Putamen (tissue), 1 donor: ENCODE results near the gene ORC2.
"Not testable (repeated sequence)": the region's sequence is repeated elsewhere in the genome, so short reads cannot be mapped to it uniquely, and the experiment has no call there.

Experiments
- DNase-seq: peaks from one replicate; pipeline ENCODE4 v3.0.0-alpha.2; 2016; ENCODE audit warnings: low spot score

ORC2 gene

DNA sequence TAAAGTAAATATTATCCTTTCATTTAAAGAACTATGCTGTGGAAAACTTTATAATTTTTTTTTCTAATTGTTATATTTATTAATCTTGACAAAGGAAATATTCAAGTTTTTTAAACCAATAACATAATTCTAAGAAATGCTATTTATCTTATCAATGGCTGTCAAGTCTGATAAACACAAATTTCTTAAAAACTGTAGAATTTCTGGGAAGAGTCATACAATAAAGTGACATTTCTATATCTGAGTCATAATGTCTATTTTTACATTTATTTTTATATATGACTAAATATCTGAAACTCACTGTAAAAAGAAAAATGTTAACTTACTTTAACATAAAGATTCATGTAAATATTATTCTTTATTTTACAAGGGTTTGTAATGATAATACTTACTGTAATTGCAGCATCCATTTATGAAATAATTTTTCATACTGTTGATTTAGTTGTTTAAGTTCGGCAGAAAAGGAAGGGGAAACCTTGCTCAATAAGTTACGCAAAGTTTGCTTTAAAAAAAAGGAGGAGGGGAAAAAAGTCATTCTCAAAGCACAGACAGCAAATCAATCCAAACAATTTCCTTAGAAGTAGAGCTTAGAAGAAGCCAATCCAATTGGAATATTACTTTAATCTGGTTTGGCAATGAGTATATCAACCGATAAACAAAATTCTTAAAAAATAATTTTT, 32.4 kb downstream of the ORC2 start:
- DNase-seq = no peak

DNA sequence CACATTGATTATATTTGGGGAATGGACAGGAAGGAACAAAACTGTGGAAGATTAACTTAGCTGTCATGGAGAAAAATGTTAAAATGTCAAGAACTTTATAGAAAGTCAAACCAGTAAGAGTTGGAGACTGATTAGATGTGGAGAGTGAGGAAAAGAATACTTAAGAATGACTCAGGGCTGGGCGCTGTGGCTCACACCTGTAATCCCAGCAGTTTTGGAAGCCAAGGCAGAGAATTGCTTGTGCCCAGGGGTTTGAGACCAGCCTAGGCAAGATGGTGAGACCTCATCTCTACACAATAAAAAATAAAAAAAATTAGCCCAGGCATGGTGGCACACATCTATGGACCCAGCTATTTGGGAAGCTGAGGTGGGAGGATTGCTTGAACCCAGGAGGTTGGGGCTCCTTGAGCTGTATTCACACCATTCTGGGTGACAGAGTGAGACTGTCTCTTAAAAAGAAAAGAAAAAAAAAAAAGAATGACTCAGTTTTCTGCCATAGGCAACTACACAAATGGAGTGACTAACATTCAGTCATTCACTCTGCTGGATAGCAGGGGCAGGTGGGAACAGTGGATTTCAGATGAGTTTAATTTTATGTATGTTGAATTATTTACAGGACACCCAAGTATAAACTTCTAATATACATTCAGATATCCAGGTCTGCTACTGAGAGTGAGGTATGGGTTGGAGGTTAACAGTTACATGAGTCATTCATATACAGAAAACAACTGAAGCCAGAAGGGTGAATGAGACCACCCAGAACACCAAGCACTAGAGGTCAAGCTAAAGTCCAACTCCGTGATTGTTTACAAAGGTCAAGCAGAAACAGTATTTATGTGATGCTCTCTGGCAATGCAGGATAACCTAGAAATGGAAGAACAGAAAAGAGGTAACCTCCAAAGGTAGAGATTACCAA, 33.9 kb downstream of the ORC2 start:
- DNase-seq = no peak

DNA sequence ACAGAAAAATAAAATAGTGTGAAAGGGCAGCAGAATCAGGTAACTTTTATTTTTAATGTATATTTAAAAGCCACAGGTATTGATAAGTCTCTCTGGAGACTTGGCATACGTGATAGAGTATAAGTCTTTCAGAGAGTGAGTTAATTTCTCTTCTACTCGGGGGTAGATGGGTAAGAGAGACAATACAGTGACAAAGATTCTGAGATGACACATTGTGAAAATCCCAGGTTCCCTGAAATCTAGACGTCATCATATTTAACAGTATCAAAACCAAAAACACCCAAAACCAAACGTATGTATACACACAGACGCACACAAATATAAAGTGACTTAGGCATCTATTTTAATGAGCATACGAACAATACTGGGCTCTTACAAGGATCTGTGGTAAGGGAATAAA, 41.0 kb downstream of the ORC2 start:
- DNase-seq = no peak

DNA sequence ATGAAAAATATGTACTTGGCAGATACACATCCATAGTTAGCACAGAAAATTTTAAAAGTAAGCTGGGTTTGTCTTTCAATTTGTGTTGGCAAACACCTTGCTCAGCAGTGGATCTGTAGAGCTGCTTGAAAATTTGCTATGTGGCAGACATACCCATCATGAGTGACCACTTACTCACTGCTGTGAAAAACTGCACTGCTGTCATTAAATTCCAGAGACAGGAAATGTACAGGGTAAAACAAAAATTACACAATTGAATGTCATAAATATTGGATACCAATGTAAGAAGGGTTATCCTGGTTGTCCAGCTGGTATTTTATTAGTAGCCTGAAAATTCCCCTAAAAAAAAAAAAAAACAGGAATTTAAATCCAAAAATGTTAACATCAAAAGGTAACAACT, 49.8 kb downstream of the ORC2 start:
- DNase-seq = no peak

DNA sequence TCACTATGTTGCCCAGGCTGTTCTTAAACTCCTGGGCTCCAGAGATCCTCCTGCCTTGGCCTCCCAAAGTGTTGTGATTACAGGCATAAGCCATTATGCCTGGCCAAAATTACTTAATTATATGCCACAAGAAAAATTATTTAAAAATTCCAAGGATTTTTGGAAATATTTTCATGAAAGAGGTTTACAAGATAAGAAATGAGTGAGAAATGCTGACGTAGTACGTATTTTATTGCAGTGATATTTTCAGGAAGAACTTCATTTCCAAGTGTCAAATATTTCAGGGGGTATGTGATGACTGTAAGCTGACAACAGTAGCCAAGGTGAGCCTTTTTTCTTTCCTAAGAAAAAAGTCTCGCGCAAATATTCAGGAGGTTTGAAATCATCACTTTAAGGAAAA, 53.5 kb downstream of the ORC2 start:
- DNase-seq = no peak

DNA sequence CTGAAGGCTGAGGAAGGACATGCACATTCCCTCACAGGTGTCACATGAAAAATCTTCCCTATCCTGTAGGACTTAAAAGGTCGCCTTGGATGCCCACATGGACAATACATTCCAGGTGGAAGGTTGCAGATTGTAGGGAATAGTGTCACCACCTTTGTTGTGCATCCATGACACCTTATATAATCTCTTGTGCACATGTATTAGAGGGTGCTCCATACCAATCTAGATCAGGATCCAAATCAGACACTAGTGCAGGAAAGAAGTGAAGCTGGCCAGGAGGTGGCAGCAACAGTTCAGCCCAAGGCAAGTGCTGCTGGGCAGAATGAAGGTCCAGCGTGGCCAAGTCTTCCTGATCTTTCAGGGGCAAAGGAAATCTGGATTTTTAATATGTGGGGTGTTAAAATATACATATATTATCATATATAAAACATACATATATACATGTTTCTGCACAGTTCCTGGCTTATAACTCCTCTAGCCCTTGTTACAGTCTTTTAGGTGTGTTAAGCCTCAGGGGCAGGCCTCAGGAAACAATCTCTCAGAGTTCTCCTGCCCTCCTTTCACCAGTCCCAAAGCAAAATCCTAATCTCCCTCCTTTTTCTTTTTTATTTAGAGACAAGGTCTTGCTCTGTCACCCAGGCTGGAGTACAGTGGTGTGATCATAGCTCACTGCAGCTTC, 57.7 kb downstream of the ORC2 start:
- DNase-seq = peak; percentile 66

GRCh38 chr2:200901459-200902072, 61.9 kb downstream of the ORC2 start:
- peak; percentile 59 for DNase-seq

- no peak for DNase-seq
Measured at GRCh38 chr2:200899482-200899881, 64.0 kb downstream of the ORC2 start.

- peak; percentile 96 for DNase-seq
Measured at GRCh38 chr2:200888704-200889625, 74.5 kb downstream of the ORC2 start, which contains the start of the genes NIF3L1 and PPIL3. NIF3L1 (plus strand) TSS chr2:200889371; CDS start chr2:200891944, 2,573 bp downstream. PPIL3 (minus strand) TSS chr2:200889077; CDS start chr2:200887615, 1,462 bp downstream.

GRCh38 chr2:200881715-200882249, 81.7 kb downstream of the ORC2 start:
- not testable (repeated sequence) for DNase-seq

GRCh38 chr2:200878289-200878880, 85.1 kb downstream of the ORC2 start:
- DNase-seq = no peak

DNA sequence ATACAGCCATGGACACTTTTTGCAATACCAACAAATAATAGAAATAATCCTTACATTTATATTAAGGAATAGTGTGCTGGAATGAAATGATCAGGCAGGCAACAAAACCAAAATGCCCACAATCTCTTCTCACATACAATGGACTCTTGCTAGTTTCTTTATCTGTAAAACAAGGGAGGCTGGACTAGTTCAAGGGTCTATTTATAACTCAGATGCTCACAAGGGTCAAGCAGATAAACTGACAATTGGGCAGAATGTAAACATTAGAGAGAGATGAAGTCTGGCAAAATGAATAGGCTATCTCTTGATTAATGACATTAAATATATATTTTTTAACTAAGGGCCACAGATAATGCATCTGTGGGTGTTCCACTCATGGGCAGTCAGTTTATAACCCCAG, 86.0 kb downstream of the ORC2 start:
- DNase-seq = no peak

DNA sequence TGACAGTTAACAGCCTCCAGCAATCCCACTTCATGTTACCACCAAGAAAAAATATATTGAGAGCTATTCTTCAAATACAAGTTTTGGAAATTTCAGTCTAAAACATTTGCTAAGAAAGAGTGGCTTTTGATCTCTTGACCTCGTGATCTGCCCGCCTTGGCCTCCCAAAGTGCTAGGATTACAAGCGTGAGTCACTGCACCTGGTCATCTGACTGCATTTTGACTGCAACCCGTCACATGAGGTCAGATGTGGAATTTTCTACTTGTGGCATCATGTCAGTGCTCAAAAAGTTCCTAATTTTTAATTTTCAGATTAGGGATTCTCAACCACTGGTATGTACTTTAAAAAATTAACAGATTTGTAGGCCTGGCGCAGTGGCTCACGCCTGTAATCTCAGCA, 89.9 kb downstream of the ORC2 start:
- no peak for DNase-seq

DNA sequence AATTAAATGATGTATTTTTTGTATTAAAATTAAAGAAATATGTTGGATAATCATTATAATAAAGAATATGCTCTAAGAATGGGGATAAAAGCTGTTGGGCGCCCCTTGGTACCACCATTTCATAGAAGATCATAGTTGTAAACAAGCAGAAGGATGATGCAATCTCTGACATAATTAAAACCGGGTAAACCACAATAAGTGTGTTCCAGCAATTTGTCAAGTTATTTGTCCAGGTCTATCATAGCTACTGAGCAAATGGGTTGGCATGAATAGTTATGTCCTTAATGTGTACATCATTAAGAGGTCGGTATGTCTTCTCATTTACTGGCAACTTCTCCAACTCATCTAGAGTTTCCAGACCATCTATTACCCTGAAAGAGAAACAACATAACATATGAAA, 92.3 kb downstream of the ORC2 start:
- DNase-seq = no peak

- DNase-seq = no peak
Measured at GRCh38 chr2:200869014-200869413, 94.4 kb downstream of the ORC2 start.

- peak; percentile 95 for DNase-seq
Measured at GRCh38 chr2:200864176-200865034, 99.1 kb downstream of the ORC2 start, which contains the start of gene CLK1. CLK1 (minus strand) TSS chr2:200864658; CDS start chr2:200861862, 2,796 bp downstream.

GRCh38 chr2:200863782-200864175, 99.7 kb downstream of the ORC2 start:
- no peak for DNase-seq

GRCh38 chr2:200862532-200863000, 100.9 kb downstream of the ORC2 start:
- DNase-seq = no peak

- no peak for DNase-seq
Measured at GRCh38 chr2:200861617-200862155, 101.8 kb downstream of the ORC2 start.
